GM12875 (cell line): Measurements from ENCODE around the gene PCDH19.

Source experiments
- H3K4me3 ChIP-seq: one replicate; pipeline ENCODE4 v1.5.1; 2011; ENCODE audit warnings: low read depth, low read length, control low read depth
- CTCF ChIP-seq: IDR thresholded peaks from 2 replicates; pipeline ENCODE4 v1.5.1; 2011; ENCODE audit warnings: low read depth, mild to moderate bottlenecking, control low read depth, inconsistent platforms, low read length, moderate library complexity, borderline replicate concordance; ENCODE audit not compliant: insufficient read depth

The PCDH19 gene

GRCh38 chrX:100263650-100264049 lies 146.4 kb downstream of the PCDH19 start:
- TF ChIP-seq CTCF: no peak

GRCh38 chrX:100248885-100249493 lies 161.1 kb downstream of the PCDH19 start:
- H3K4me3 ChIP-seq: no peak overlapping the region

More at GRCh38 chrX:100263650-100264049, 146.4 kb downstream of the PCDH19 start:
- H3K4me3 ChIP-seq: no peak overlapping the region

GRCh38 chrX:100247826-100248225 lies 162.2 kb downstream of the PCDH19 start:
- no peak for TF ChIP-seq CTCF
- H3K4me3 ChIP-seq: no peak overlapping the region

More at GRCh38 chrX:100248885-100249493, 161.1 kb downstream of the PCDH19 start:
- TF ChIP-seq CTCF: no peak

- no peak overlapping the region for H3K4me3 ChIP-seq
- TF ChIP-seq CTCF: no peak
Observed at GRCh38 chrX:100244681-100245080, 165.4 kb downstream of the PCDH19 start.
